ENCODE data around the gene F5. TPM values are rescaled to one million over a fixed set of nuclear protein-coding genes. Genes with fewer than 3 reads are reported as not detected.

F5 gene
- total and polyA plus RNA-seq, 9 of the 15 experiments (the other 6 are each of a cell fraction or from before 2014, with no cell fraction given), result 0.03 to 0.13 TPM; not detected in 7

GRCh38 chr1:169487561-169487960 lies 98.7 kb downstream of the F5 start:
- H3K27me3 ChIP-seq (ENCODE audit: control insufficient read depth in 2 of 2, insufficient read depth in 2 of 2, low read length in 2 of 2), result no peaks in the 10 kb centered on the region
- peaks cover 13 to 23% of the 10 kb centered on the region in 2 experiments; a peak in 4 of 5 replicates for H3K4me1 ChIP-seq (replicated peaks in 1 of 2; ENCODE audit: control insufficient read depth in 2 of 2, insufficient read depth in 2 of 2, low read length in 2 of 2)
- ChIA-PET POLR2A (interaction anchor here (0.6 to 1.0 kb wide), 2 partner anchors 9 to 10 kb away, joined by 3 read pairs; no protein-coding TSS in a partner anchor), CTCF (ENCODE audit: low intra/inter-chr PET ratio) (interaction anchor here (1.3 kb wide), 1 partner anchor 58 kb away, joined by 3 read pairs; no protein-coding TSS in a partner anchor)
- H2AFZ ChIP-seq (ENCODE audit: low read depth, low read length), result no peak overlapping the region
- intact Hi-C loops (cut with micrococcal nuclease) (loop anchor here (5.0 kb wide), 3 partner anchors 60 to 405 kb away; partner anchors contain the start of gene SCYL3), in situ Hi-C loops (cut with MboI) (no loop called here)
- H3K79me2 ChIP-seq (ENCODE audit: control insufficient read depth, insufficient read depth, low read length), result peaks cover 45% of the 10 kb centered on the region
- WGBS (ENCODE audit: insufficient coverage, low coverage, missing lambda C conversion rate), result 72% methylated on average over 16 of the region's 16 CpGs
- ATAC-seq (no peak), FAIRE-seq (no peak), DNase-seq (ENCODE audit: extremely low read depth in 1 of 4, low spot score in 3 of 4) (no peak)
- TF ChIP-seq MLLT1 (IDR thresholded peaks at IDR 0.05) (peak in 1 of 2 experiments; percentile 29; a peak in 1 of 4 replicates), TGIF2 (CRISPR knock-in tag; IDR thresholded peaks at IDR 0.05) (no peak), POLR2AphosphoS2 (IDR thresholded peaks at IDR 0.05; ENCODE audit: low read length) (no peak)
- TF ChIP-seq, protein P1, sequence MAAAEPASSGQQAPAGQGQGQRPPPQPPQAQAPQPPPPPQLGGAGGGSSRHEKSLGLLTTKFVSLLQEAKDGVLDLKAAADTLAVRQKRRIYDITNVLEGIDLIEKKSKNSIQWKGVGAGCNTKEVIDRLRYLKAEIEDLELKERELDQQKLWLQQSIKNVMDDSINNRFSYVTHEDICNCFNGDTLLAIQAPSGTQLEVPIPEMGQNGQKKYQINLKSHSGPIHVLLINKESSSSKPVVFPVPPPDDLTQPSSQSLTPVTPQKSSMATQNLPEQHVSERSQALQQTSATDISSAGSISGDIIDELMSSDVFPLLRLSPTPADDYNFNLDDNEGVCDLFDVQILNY (CRISPR knock-in tag; IDR thresholded peaks at IDR 0.05), result 0 out of 2 replicates have a peak, but pooled peaks have one; percentile 32
- no peaks in the 10 kb centered on the region for H3K9me3 ChIP-seq (replicated peaks; ENCODE audit: control insufficient read depth, insufficient read depth, low read depth, low read length)
- peak overlapping the region in 1 of 2 experiments; percentile 83; a peak in 1 of 4 replicates for H3K9ac ChIP-seq (ENCODE audit: insufficient read depth in 1 of 2, low read depth in 2 of 2, low read length in 2 of 2)
- no peak overlapping the region for H3K27ac ChIP-seq (ENCODE audit: extremely low read depth, low read depth, low read length)
- H3K4me3 ChIP-seq, result no peak overlapping the region
- peaks cover under 1% of the 10 kb centered on the region; the same call in 1 of the 3 replicates for H3K36me3 ChIP-seq (ENCODE audit: control insufficient read depth, insufficient read depth, low read length)
- no peaks in the 10 kb centered on the region for H3K9me1 ChIP-seq (ENCODE audit: control insufficient read depth, insufficient read depth, low read length)
- peak overlapping the region; percentile 94 for H3K4me2 ChIP-seq (ENCODE audit: insufficient read depth, low read length)
- H4K20me1 ChIP-seq (replicated peaks; ENCODE audit: control insufficient read depth, insufficient read depth, low read length), result no peaks in the 10 kb centered on the region
- no TSS peak for BruUV-seq (replicated peaks)
